HepG2 (cell line): ENCODE data around the gene SETD1A. TPM values are rescaled to one million over a fixed set of nuclear protein-coding genes. Genes with fewer than 3 reads are reported as not detected.

ENCODE experiments used
- GATAD1 ChIP-seq: IDR thresholded peaks from 2 replicates; pipeline ENCODE4 v1.6.1; 2016; ENCODE audit warnings: missing genetic modification reagents, missing compliant biosample characterization
- GATAD2A ChIP-seq: IDR thresholded peaks from 2 replicates; pipeline ENCODE4 v1.6.1; 2016
- HNF4A ChIP-seq: sonication (generic); formaldehyde crosslinking; IDR thresholded peaks from 2 replicates; pipeline ENCODE4 v1.4.0; 2020; ENCODE audit warnings: missing genetic modification reagents
- HNRNPLL ChIP-seq: fragments of 200-400 bp; formaldehyde crosslinking; IDR thresholded peaks from 2 replicates; pipeline ENCODE4 v1.6.1; 2017; ENCODE audit warnings: mild to moderate bottlenecking, low read depth, low read length; ENCODE audit not compliant: poor library complexity, severe bottlenecking
- IRX3 ChIP-seq: sonication (generic); formaldehyde crosslinking; IDR thresholded peaks from 2 replicates; pipeline ENCODE4 v1.8.1; 2023; ENCODE audit warnings: mild to moderate bottlenecking, low read depth, missing genetic modification reagents, borderline replicate concordance
- SMAD9 ChIP-seq: sonication (generic); formaldehyde crosslinking; IDR thresholded peaks from 2 replicates; pipeline ENCODE4 v1.5.1; 2020; ENCODE audit warnings: mild to moderate bottlenecking, missing genetic modification reagents
- SP5 ChIP-seq: IDR thresholded peaks from 2 replicates; pipeline ENCODE4 v1.6.1; 2016; ENCODE audit warnings: low read depth, borderline replicate concordance
- ZFP41 ChIP-seq: sonication (generic); formaldehyde crosslinking; IDR thresholded peaks from 2 replicates; pipeline ENCODE4 v1.4.0; 2020; ENCODE audit warnings: mild to moderate bottlenecking, missing genetic modification reagents, borderline replicate concordance
- ZNF446 ChIP-seq: sonication (generic); formaldehyde crosslinking; IDR thresholded peaks from 2 replicates; pipeline ENCODE4 v1.5.0; 2020; ENCODE audit warnings: mild to moderate bottlenecking, missing genetic modification reagents
- polyA plus RNA-seq, 8 experiments: library from polyadenylated mRNA; depleted of rRNA in 3 of 8; stranded (reverse) in 7 of 8; unstranded in 1 of 8; fragments of >200 nt; fragmentation: Illumina TruSeq in 4 of 8; extraction: Trizol in 4 of 8; gene quantifications; 2 replicates each; pipeline versions ENCODE4 v1.2.1 to v1.2.3, GENCODE V29; 2011 to 2016; ENCODE audit warnings: low read depth in 4 of 8, missing spikeins in 1 of 8, mixed read lengths in 1 of 8; ENCODE audit not compliant: insufficient read depth in 1 of 8
- total RNA-seq, 5 experiments: library from RNA; depleted of rRNA; stranded (reverse); fragments of >200 nt; fragmentation: Illumina TruSeq; extraction: Trizol; gene quantifications; 2 replicates each; pipeline ENCODE4 v1.2.3, GENCODE V29; 2016; ENCODE audit warnings: low read depth in 1 of 5
- TF ChIP-seq, protein P1 (sequence below): sonication (generic); formaldehyde crosslinking; IDR thresholded peaks from 2 replicates; pipeline ENCODE4 v1.4.0; 2020; ENCODE audit warnings: missing genetic modification reagents
- TF ChIP-seq, protein P2 (sequence below): sonication (generic); formaldehyde crosslinking; IDR thresholded peaks from 2 replicates; pipeline ENCODE4 v1.5.0; 2020; ENCODE audit warnings: mild to moderate bottlenecking, low read depth, missing genetic modification reagents, borderline replicate concordance
- TF ChIP-seq, protein P3 (sequence below): IDR thresholded peaks from 2 replicates; pipeline ENCODE4 v1.6.1; 2016; ENCODE audit warnings: low read depth, missing genetic modification reagents, missing compliant biosample characterization
- TF ChIP-seq, protein P4 (sequence below): sonication (generic); formaldehyde crosslinking; IDR thresholded peaks from 2 replicates; pipeline ENCODE4 v1.4.0; 2020; ENCODE audit warnings: missing genetic modification reagents
- TF ChIP-seq, protein P5 (sequence below): sonication (generic); formaldehyde crosslinking; IDR thresholded peaks from 2 replicates; pipeline ENCODE4 v1.4.0; 2020; ENCODE audit warnings: missing genetic modification reagents, borderline replicate concordance
- TF ChIP-seq, protein P6 (sequence below): sonication (generic); formaldehyde crosslinking; IDR thresholded peaks from 2 replicates; pipeline ENCODE4 v1.9.0; 2021; ENCODE audit warnings: missing genetic modification reagents, mild to moderate bottlenecking, borderline replicate concordance
- TF ChIP-seq, protein P7 (sequence below): sonication (generic); formaldehyde crosslinking; IDR thresholded peaks from 2 replicates; pipeline ENCODE4 v1.8.0; 2022; ENCODE audit warnings: mild to moderate bottlenecking, missing genetic modification reagents, moderate library complexity

The SETD1A gene
- total and polyA plus RNA-seq, 2 of the 13 experiments (the other 11 are each of a cell fraction or from before 2014, with no cell fraction given), result 3.8 to 5.6 TPM

DNA sequence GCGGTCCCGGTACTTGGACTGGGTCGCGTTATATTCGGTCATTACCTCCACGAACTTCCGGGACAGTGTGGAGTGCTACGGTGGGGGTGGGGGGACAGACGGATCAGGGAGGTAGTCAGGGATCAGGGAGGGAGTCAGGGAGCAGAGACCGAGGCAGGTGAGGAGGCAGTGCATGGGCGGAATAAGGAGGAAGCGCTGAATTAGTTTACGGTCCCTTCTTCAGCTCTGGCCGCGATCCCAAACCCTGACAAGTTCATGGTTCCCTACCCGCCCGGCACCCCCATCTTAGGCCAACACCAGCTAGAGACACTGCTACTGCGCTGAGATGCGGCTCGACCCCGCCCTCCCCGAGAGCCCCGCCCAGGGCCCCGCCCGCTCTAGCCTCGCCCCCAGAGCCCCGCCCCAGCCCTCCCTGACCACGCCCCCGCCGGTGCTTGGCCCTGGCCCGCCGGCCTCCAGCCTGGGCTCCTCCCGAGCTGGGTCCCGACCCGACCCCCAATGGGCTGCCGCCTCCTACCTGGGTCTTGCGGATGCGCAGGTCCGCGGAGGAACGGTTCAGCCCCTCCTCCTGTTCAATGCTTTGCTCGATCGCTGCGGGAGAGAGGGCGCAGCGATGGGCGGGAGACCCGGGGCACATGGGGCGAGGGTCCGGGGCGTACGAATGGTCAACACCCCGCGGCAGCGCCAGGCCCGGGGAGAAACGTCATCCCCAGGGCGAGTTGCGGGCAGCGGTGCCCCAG, 39.6 kb downstream of the SETD1A start (continued):
- TF ChIP-seq, protein P1, sequence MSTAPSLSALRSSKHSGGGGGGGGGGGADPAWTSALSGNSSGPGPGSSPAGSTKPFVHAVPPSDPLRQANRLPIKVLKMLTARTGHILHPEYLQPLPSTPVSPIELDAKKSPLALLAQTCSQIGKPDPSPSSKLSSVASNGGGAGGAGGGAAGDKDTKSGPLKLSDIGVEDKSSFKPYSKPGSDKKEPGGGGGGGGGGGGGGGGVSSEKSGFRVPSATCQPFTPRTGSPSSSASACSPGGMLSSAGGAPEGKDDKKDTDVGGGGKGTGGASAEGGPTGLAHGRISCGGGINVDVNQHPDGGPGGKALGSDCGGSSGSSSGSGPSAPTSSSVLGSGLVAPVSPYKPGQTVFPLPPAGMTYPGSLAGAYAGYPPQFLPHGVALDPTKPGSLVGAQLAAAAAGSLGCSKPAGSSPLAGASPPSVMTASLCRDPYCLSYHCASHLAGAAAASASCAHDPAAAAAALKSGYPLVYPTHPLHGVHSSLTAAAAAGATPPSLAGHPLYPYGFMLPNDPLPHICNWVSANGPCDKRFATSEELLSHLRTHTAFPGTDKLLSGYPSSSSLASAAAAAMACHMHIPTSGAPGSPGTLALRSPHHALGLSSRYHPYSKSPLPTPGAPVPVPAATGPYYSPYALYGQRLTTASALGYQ, result no peak
- TF ChIP-seq HNF4A (CRISPR knock-in tag) (peak; percentile 9), ZNF446 (CRISPR knock-in tag) (no peak), HNRNPLL (peak; percentile 64), GATAD2A (peak; percentile 60; the same call in 1 of the 2 replicates), SP5 (peak; percentile 53; the same call in 1 of the 2 replicates), SMAD9 (CRISPR knock-in tag) (0 out of 2 replicates have a peak, but pooled peaks have one; percentile 23), IRX3 (CRISPR knock-in tag) (no peak; the same call in 1 of the 2 replicates), GATAD1 (CRISPR knock-in tag) (no peak; the same call in 1 of the 2 replicates), ZFP41 (CRISPR knock-in tag) (no peak)
- TF ChIP-seq, protein P2, sequence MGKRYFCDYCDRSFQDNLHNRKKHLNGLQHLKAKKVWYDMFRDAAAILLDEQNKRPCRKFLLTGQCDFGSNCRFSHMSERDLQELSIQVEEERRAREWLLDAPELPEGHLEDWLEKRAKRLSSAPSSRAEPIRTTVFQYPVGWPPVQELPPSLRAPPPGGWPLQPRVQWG (CRISPR knock-in tag), result no peak
- TF ChIP-seq, protein P3, sequence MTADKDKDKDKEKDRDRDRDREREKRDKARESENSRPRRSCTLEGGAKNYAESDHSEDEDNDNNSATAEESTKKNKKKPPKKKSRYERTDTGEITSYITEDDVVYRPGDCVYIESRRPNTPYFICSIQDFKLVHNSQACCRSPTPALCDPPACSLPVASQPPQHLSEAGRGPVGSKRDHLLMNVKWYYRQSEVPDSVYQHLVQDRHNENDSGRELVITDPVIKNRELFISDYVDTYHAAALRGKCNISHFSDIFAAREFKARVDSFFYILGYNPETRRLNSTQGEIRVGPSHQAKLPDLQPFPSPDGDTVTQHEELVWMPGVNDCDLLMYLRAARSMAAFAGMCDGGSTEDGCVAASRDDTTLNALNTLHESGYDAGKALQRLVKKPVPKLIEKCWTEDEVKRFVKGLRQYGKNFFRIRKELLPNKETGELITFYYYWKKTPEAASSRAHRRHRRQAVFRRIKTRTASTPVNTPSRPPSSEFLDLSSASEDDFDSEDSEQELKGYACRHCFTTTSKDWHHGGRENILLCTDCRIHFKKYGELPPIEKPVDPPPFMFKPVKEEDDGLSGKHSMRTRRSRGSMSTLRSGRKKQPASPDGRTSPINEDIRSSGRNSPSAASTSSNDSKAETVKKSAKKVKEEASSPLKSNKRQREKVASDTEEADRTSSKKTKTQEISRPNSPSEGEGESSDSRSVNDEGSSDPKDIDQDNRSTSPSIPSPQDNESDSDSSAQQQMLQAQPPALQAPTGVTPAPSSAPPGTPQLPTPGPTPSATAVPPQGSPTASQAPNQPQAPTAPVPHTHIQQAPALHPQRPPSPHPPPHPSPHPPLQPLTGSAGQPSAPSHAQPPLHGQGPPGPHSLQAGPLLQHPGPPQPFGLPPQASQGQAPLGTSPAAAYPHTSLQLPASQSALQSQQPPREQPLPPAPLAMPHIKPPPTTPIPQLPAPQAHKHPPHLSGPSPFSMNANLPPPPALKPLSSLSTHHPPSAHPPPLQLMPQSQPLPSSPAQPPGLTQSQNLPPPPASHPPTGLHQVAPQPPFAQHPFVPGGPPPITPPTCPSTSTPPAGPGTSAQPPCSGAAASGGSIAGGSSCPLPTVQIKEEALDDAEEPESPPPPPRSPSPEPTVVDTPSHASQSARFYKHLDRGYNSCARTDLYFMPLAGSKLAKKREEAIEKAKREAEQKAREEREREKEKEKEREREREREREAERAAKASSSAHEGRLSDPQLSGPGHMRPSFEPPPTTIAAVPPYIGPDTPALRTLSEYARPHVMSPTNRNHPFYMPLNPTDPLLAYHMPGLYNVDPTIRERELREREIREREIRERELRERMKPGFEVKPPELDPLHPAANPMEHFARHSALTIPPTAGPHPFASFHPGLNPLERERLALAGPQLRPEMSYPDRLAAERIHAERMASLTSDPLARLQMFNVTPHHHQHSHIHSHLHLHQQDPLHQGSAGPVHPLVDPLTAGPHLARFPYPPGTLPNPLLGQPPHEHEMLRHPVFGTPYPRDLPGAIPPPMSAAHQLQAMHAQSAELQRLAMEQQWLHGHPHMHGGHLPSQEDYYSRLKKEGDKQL, result no peak
- TF ChIP-seq, protein P4, sequence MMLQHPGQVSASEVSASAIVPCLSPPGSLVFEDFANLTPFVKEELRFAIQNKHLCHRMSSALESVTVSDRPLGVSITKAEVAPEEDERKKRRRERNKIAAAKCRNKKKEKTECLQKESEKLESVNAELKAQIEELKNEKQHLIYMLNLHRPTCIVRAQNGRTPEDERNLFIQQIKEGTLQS (CRISPR knock-in tag), result no peak
- TF ChIP-seq, protein P5, sequence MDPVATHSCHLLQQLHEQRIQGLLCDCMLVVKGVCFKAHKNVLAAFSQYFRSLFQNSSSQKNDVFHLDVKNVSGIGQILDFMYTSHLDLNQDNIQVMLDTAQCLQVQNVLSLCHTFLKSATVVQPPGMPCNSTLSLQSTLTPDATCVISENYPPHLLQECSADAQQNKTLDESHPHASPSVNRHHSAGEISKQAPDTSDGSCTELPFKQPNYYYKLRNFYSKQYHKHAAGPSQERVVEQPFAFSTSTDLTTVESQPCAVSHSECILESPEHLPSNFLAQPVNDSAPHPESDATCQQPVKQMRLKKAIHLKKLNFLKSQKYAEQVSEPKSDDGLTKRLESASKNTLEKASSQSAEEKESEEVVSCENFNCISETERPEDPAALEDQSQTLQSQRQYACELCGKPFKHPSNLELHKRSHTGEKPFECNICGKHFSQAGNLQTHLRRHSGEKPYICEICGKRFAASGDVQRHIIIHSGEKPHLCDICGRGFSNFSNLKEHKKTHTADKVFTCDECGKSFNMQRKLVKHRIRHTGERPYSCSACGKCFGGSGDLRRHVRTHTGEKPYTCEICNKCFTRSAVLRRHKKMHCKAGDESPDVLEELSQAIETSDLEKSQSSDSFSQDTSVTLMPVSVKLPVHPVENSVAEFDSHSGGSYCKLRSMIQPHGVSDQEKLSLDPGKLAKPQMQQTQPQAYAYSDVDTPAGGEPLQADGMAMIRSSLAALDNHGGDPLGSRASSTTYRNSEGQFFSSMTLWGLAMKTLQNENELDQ (CRISPR knock-in tag), result no peak
- TF ChIP-seq, protein P6, sequence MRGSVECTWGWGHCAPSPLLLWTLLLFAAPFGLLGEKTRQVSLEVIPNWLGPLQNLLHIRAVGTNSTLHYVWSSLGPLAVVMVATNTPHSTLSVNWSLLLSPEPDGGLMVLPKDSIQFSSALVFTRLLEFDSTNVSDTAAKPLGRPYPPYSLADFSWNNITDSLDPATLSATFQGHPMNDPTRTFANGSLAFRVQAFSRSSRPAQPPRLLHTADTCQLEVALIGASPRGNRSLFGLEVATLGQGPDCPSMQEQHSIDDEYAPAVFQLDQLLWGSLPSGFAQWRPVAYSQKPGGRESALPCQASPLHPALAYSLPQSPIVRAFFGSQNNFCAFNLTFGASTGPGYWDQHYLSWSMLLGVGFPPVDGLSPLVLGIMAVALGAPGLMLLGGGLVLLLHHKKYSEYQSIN (CRISPR knock-in tag), result no peak
- TF ChIP-seq, protein P7, sequence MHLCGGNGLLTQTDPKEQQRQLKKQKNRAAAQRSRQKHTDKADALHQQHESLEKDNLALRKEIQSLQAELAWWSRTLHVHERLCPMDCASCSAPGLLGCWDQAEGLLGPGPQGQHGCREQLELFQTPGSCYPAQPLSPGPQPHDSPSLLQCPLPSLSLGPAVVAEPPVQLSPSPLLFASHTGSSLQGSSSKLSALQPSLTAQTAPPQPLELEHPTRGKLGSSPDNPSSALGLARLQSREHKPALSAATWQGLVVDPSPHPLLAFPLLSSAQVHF (CRISPR knock-in tag), result peak; percentile 38; the same call in 1 of the 2 replicates
